HCT116 (cell line): ENCODE results near the gene SHTN1. TPM values are rescaled to one million over a fixed set of nuclear protein-coding genes. Genes with fewer than 3 reads are reported as not detected.

Source experiments
- ATAC-seq: fragments of 200-7000 bp; cut with Tn5 transposase; 2 replicates; pipeline ENCODE4 v1.9.1; 2020; ENCODE audit warnings: mild to moderate bottlenecking, moderate library complexity
- BruUV-seq: library from RNA; stranded (reverse); fragments of 400-500 nt; replicated peaks from 2 replicates; lab custom pipeline; 2021; lab: Mats Ljungman, UMichigan
- CTCF ChIA-PET: fragments of 300-600 bp; sonication (Branson Sonifier 250); formaldehyde crosslinking; loops from one replicate; lab custom pipeline; 2021; ENCODE audit warnings: antibody characterized with exemption; lab: Charles Lee
- POLR2A ChIA-PET: fragments of 300-600, 350-600 bp; sonication (Branson Sonifier 250); formaldehyde crosslinking; loops from one replicate; lab custom pipeline; 2021; ENCODE audit warnings: antibody characterized with exemption; lab: Charles Lee
- RAD21 ChIA-PET, 2 experiments: fragments of 300-600 bp; sonication (Branson Sonifier 250); formaldehyde crosslinking; loops; one replicate each; lab custom pipeline; 2023; ENCODE audit warnings: low total read pairs in 2 of 2; ENCODE audit not compliant: uncharacterized antibody in 2 of 2, unreplicated experiment in 2 of 2, low non-redundant PET in 1 of 2; lab: Charles Lee
- DNase-seq: peaks from one replicate; pipeline ENCODE4 v3.0.0-alpha.2; 2010; ENCODE audit warnings: low read depth, low spot score
- H2AFZ ChIP-seq: fragments of 200-600 bp; shearing (Covaris generic), sonication (generic); 2 replicates; pipeline ENCODE4 v1.6.1; 2017; ENCODE audit warnings: low read depth, mixed run types, mixed read lengths, antibody characterized with exemption, low read length; ENCODE audit not compliant: poor library complexity, severe bottlenecking
- H3K27ac ChIP-seq: 2 replicates; pipeline ENCODE4 v1.5.1; 2012; ENCODE audit warnings: low read depth, low read length
- H3K27me3 ChIP-seq: fragments of 200-600 bp; sonication (generic); 2 replicates; pipeline ENCODE4 v1.6.1; 2016; ENCODE audit warnings: mixed run types, low read length, mixed read lengths; ENCODE audit not compliant: insufficient read depth
- H3K36me3 ChIP-seq, 2 experiments: fragments of 200-500 bp in 1 of 2; fragments of 200-600 bp in 1 of 2; sonication (Bioruptor generic) in 1 of 2; sonication (generic) in 1 of 2; 2 replicates each; pipeline versions ENCODE4 v1.5.1 to v1.6.1; 2014 to 2016; ENCODE audit warnings: low read length in 2 of 2, inconsistent platforms in 1 of 2, mixed read lengths in 1 of 2, mixed run types in 1 of 2; ENCODE audit not compliant: insufficient read depth in 2 of 2, control insufficient read depth in 1 of 2
- H3K4me1 ChIP-seq, 2 experiments: fragments of 200-600 bp in 1 of 2; sonication (generic) in 1 of 2; 2 replicates each; pipeline versions ENCODE4 v1.5.1 to v1.6.1; 2012 to 2017; ENCODE audit warnings: low read length in 2 of 2, inconsistent platforms in 1 of 2, mild to moderate bottlenecking in 1 of 2, mixed read lengths in 1 of 2, mixed run types in 1 of 2, moderate library complexity in 1 of 2; ENCODE audit not compliant: insufficient read depth in 2 of 2, control insufficient read depth in 1 of 2
- H3K4me2 ChIP-seq: fragments of 200-600 bp; sonication (generic); 2 replicates; pipeline ENCODE4 v1.6.1; 2017; ENCODE audit warnings: mixed run types, low read length, mixed read lengths
- H3K4me3 ChIP-seq, 2 experiments: fragments of 200-600 bp in 1 of 2; sonication (generic) in 1 of 2; replicated peaks in 1 of 2; 2 replicates each; pipeline ENCODE4 v1.5.1; 2011 to 2016; ENCODE audit warnings: low read length in 2 of 2, control low read depth in 1 of 2, low read depth in 1 of 2, mild to moderate bottlenecking in 1 of 2, mixed read lengths in 1 of 2, mixed run types in 1 of 2
- H3K79me2 ChIP-seq: fragments of 200-600 bp; sonication (generic); 2 replicates; pipeline ENCODE4 v1.6.1; 2017; ENCODE audit warnings: mild to moderate bottlenecking, mixed run types, low read length, moderate library complexity, mixed read lengths; ENCODE audit not compliant: insufficient read depth
- H3K9ac ChIP-seq: fragments of 200-600 bp; sonication (generic); 2 replicates; pipeline ENCODE4 v1.6.1; 2016; ENCODE audit warnings: low read length, mixed read lengths
- H3K9me2 ChIP-seq: fragments of 200-600 bp; sonication (generic), shearing (Covaris generic); 2 replicates; pipeline ENCODE4 v1.6.1; 2017; ENCODE audit warnings: mixed run types, mild to moderate bottlenecking, moderate library complexity; ENCODE audit not compliant: insufficient read depth
- H3K9me3 ChIP-seq, 2 experiments: fragments of 200-500 bp in 1 of 2; fragments of 200-600 bp in 1 of 2; sonication (Bioruptor generic) in 1 of 2; sonication (generic) in 1 of 2; 2 replicates each; pipeline ENCODE4 v1.6.1; 2014 to 2017; ENCODE audit warnings: low read length in 2 of 2, mixed read lengths in 2 of 2, inconsistent platforms in 1 of 2, low read depth in 1 of 2, mild to moderate bottlenecking in 1 of 2, mixed run types in 1 of 2, moderate library complexity in 1 of 2; ENCODE audit not compliant: control insufficient read depth in 1 of 2, insufficient read depth in 1 of 2
- H4K20me1 ChIP-seq: fragments of 200-600 bp; sonication (generic), shearing (Covaris generic); 2 replicates; pipeline ENCODE4 v1.6.1; 2017; ENCODE audit warnings: mixed run types, mild to moderate bottlenecking, moderate library complexity; ENCODE audit not compliant: insufficient read depth
- CEBPB ChIP-seq: IDR thresholded peaks from 2 replicates; pipeline ENCODE4 v1.6.1; 2012; ENCODE audit warnings: low read depth
- ELF1 ChIP-seq: IDR thresholded peaks from 2 replicates; pipeline ENCODE4 v1.6.1; 2012; ENCODE audit warnings: low read depth, borderline replicate concordance
- POLR2A ChIP-seq: IDR thresholded peaks from 2 replicates; pipeline ENCODE4 v1.7.0; 2011; ENCODE audit warnings: borderline replicate concordance; ENCODE audit not compliant: insufficient read depth, insufficient read length; ENCODE audit errors: extremely low read depth
- POLR2AphosphoS5 ChIP-seq: IDR thresholded peaks from 2 replicates; pipeline ENCODE4 v1.6.1; 2011; ENCODE audit warnings: mild to moderate bottlenecking, low read depth, low read length, moderate library complexity
- ZNF274 ChIP-seq: fragments of 200-500 bp; sonication (Bioruptor generic); IDR thresholded peaks from 2 replicates; pipeline ENCODE4 v1.6.1; 2014; ENCODE audit warnings: mild to moderate bottlenecking, low read depth, low read length, inconsistent platforms
- intact Hi-C: fragments of 100-400 bp; cut with micrococcal nuclease; formaldehyde crosslinking; loops from 2 replicates; pipeline ENCODE4 v1.10.0; 2022
- total RNA-seq: library from RNA; stranded (reverse); gene quantifications from one replicate; pipeline ENCODE4 v1.2.1, GENCODE V29; 2021; ENCODE audit not compliant: unreplicated experiment
- TF ChIP-seq, protein P1 (sequence below): IDR thresholded peaks from 2 replicates; pipeline ENCODE4 v1.6.1; 2012
- TF ChIP-seq, protein P2 (sequence below), 3 experiments: fragments of 200-600 bp in 1 of 3; sonication (generic) in 1 of 3; IDR thresholded peaks in 2 of 3; conservative IDR thresholded peaks in 1 of 3; 2 replicates each; pipeline ENCODE4 v1.5.1; 2012 to 2017; ENCODE audit warnings: low read depth in 2 of 3, low read length in 2 of 3, antibody characterized with exemption in 1 of 3, borderline replicate concordance in 1 of 3, control low read depth in 1 of 3, mild to moderate bottlenecking in 1 of 3, mixed read lengths in 1 of 3, mixed run types in 1 of 3, moderate library complexity in 1 of 3; ENCODE audit not compliant: insufficient read depth in 1 of 3

Gene SHTN1
- total RNA-seq, 1 experiment from 2014 or later, result 64.0 TPM

GRCh38 chr10:117002206-117002605, 2.8 kb downstream of the SHTN1 start:
- H2AFZ ChIP-seq, result no peak overlapping the region
- no peaks in the 10 kb centered on the region for H3K9me2 ChIP-seq
- H3K79me2 ChIP-seq, result peaks cover 73% of the 10 kb centered on the region
- no peaks in the 10 kb centered on the region for H4K20me1 ChIP-seq
- H3K9ac ChIP-seq, result no peak overlapping the region
- ChIA-PET RAD21 (no interaction called here), CTCF (no interaction called here), POLR2A (no interaction called here)
- no peak for DNase-seq
- no peak overlapping the region for H3K4me3 ChIP-seq
- no peak overlapping the region for H3K27ac ChIP-seq
- peaks cover 0 to 9% of the 10 kb centered on the region in 2 experiments; a peak in 1 of 4 replicates for H3K36me3 ChIP-seq
- no peak overlapping the region for H3K4me2 ChIP-seq
- intact Hi-C loops, result no loop called here
- no TSS peak for BruUV-seq
- H3K9me3 ChIP-seq, result no peaks in the 10 kb centered on the region
- no peaks in the 10 kb centered on the region for H3K27me3 ChIP-seq
- peaks cover 18 to 31% of the 10 kb centered on the region in 2 experiments for H3K4me1 ChIP-seq
- ATAC-seq, result no peak
- TF ChIP-seq, protein P1, sequence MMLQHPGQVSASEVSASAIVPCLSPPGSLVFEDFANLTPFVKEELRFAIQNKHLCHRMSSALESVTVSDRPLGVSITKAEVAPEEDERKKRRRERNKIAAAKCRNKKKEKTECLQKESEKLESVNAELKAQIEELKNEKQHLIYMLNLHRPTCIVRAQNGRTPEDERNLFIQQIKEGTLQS, result no peak
- TF ChIP-seq ELF1 (no peak), CEBPB (no peak)

DNA sequence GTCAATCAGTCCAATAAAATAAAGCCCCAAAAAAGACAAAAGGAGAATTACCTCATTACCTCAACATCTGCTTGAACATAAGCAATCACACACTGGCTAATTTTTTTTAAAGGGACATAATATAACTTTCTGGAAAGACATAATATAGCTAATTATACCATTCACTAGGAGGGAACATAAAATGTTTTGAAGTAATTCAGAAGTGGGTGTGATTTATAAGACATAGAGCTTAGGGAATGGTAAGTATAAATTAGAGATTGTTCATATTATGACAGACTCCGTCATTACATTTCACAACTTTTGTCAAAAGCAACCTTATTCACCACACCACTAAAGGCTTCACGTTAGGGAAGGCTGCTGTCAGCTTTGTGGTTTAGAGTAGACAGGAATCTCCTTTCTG, 3.8 kb downstream of the SHTN1 start:
- POLR2A ChIA-PET, result no interaction called here
- Histone ChIP-seq H3K9me2 (no peaks in the 10 kb centered on the region), H3K36me3 (peaks cover 0 to 9% of the 10 kb centered on the region in 2 experiments; a peak in 1 of 4 replicates), H3K27ac (no peak overlapping the region), H3K9ac (no peak overlapping the region), H3K79me2 (peaks cover 83% of the 10 kb centered on the region), H4K20me1 (no peaks in the 10 kb centered on the region), H3K27me3 (no peaks in the 10 kb centered on the region), H3K4me3 (no peak overlapping the region), H3K4me1 (peaks cover 12 to 21% of the 10 kb centered on the region in 2 experiments), H3K4me2 (no peak overlapping the region), H2AFZ (no peak overlapping the region), H3K9me3 (no peaks in the 10 kb centered on the region)
- intact Hi-C loops, result no loop called here
- TF ChIP-seq POLR2AphosphoS5, result no peak
- TF ChIP-seq ZNF274, result no peak
- TF ChIP-seq POLR2A, result no peak
- TF ChIP-seq, protein P2, sequence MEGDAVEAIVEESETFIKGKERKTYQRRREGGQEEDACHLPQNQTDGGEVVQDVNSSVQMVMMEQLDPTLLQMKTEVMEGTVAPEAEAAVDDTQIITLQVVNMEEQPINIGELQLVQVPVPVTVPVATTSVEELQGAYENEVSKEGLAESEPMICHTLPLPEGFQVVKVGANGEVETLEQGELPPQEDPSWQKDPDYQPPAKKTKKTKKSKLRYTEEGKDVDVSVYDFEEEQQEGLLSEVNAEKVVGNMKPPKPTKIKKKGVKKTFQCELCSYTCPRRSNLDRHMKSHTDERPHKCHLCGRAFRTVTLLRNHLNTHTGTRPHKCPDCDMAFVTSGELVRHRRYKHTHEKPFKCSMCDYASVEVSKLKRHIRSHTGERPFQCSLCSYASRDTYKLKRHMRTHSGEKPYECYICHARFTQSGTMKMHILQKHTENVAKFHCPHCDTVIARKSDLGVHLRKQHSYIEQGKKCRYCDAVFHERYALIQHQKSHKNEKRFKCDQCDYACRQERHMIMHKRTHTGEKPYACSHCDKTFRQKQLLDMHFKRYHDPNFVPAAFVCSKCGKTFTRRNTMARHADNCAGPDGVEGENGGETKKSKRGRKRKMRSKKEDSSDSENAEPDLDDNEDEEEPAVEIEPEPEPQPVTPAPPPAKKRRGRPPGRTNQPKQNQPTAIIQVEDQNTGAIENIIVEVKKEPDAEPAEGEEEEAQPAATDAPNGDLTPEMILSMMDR (IDR thresholded peaks at IDR 0.05 in 2 of 3, conservative IDR thresholded peaks at IDR 0.05 in 1 of 3; ENCODE audit: borderline replicate concordance in 1 of 3, insufficient read depth in 1 of 3, low read depth in 2 of 3, low read length in 2 of 3), result no peak
- RAD21 ChIA-PET, result no interaction called here
- no peak for ATAC-seq
- no TSS peak for BruUV-seq
- no peak for DNase-seq
- CTCF ChIA-PET, result no interaction called here
